ENCODE results near the gene CYREN.

CYREN gene

DNA sequence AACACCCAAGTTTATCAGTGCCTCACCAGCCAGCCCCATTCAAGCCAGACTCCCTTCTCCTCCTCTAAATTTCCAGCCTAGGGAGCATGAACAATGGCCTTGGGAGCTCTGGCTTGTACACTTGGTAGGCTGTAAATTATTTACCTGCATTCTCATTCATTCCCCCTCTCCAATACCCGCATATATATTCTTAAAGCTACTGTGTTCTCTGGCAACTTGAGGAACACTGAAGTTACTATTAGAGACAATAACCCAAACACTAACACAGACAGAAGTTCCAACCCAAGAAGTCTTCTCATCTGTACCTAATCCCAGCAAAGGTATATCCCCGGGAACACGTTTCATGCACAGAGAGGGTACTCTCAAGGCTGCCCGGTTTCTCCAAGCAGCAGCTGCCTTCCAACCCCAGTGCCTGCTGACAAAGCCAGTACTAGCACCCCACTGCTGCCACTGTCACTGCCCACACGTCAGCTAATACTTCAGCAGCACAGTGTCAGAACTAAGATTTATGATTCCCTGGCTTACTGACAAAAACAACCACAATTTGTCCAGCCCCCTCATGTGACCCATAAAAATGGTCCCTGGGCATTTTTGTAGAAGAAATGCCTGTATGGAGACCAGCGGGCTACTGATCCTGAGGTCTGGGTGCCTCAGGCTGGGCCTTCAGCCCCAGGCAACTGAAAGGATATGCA, 37.7 kb upstream of the CYREN start:
- no peak overlapping the region for H3K27ac ChIP-seq (ENCODE audit: insufficient read depth, low read length, poor library complexity, severe bottlenecking)
- H3K4me1 ChIP-seq (ENCODE audit: control insufficient read depth, insufficient read depth, low read length, poor library complexity, severe bottlenecking): peaks cover 7% of the 10 kb centered on the region
- H3K27me3 ChIP-seq (replicated peaks; ENCODE audit: control insufficient read depth, insufficient read depth, low read length, poor library complexity, severe bottlenecking): no peaks in the 10 kb centered on the region
- DNase-seq: no peak
- H3K36me3 ChIP-seq (ENCODE audit: control insufficient read depth, insufficient read depth, low read length): peaks cover 18% of the 10 kb centered on the region
- no peaks in the 10 kb centered on the region for H3K9me3 ChIP-seq (ENCODE audit: control insufficient read depth, low read length)
- H3K4me3 ChIP-seq (ENCODE audit: insufficient read depth, low read depth, low read length, poor library complexity, severe bottlenecking): no peak overlapping the region

DNA sequence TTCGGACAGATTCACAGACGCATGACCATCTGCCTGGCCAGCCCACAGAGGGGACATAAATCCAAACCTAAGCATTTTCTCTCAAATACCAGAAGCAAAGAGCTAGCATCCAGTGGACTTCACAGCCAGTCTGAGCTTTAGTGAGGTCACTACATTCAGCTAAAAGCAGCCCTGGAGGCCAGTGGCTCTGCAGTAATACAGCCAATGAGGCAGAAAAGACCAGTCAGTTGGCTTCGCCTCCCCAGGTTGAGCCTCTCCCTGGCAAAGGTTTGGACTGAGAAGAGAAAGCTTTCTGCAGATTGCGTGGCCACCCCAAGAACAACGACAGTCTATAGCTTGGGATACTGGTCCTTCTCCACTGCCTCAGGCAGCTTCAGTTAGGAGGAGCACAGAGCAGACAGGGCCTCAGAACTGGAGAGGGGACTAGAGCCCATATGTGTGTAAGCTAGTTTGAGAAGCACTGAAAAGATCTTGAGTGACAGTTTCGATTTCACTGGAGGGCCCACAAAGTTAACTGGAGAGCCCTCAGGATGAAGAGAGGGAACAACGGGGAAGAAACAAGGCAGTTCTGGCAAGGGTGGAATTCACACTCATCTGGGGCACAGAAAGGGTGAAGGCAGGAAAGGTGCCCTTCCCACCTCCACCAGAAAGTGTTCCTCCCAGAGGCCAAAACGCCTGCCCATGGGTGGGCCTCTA, 37.0 kb upstream of the CYREN start:
- Histone ChIP-seq H3K4me1 (ENCODE audit: control insufficient read depth, insufficient read depth, low read length, poor library complexity, severe bottlenecking) (peaks cover 7% of the 10 kb centered on the region), H3K27ac (ENCODE audit: insufficient read depth, low read length, poor library complexity, severe bottlenecking) (no peak overlapping the region), H3K4me3 (ENCODE audit: insufficient read depth, low read depth, low read length, poor library complexity, severe bottlenecking) (no peak overlapping the region), H3K27me3 (replicated peaks; ENCODE audit: control insufficient read depth, insufficient read depth, low read length, poor library complexity, severe bottlenecking) (no peaks in the 10 kb centered on the region), H3K9me3 (ENCODE audit: control insufficient read depth, low read length) (no peaks in the 10 kb centered on the region), H3K36me3 (ENCODE audit: control insufficient read depth, insufficient read depth, low read length) (peaks cover 18% of the 10 kb centered on the region)
- DNase-seq: no peak

DNA sequence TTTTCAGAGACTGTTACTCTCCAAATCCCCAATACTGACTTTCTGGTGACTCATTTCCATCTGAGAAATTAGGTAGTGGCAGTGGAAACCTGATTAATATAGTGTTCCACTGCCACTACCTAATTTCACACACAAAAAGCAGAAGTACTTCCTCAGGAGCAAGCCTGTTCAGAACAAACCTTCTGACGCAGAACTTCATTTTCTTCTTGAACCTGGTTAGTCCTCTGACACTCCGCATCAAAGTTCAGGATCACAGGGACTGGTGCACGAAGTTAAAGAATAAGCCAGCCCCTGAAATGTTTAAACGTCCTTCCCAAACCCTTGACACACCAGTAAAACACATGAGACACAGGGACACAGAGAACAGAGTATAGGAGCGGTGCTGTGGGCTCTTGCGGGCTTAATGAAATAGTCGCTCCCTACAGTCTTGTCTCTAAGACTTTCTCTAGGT, 36.5 kb upstream of the CYREN start:
- Histone ChIP-seq H3K27ac (ENCODE audit: insufficient read depth, low read length, poor library complexity, severe bottlenecking) (no peak overlapping the region), H3K4me3 (ENCODE audit: insufficient read depth, low read depth, low read length, poor library complexity, severe bottlenecking) (no peak overlapping the region), H3K4me1 (ENCODE audit: control insufficient read depth, insufficient read depth, low read length, poor library complexity, severe bottlenecking) (peaks cover 7% of the 10 kb centered on the region), H3K9me3 (ENCODE audit: control insufficient read depth, low read length) (no peaks in the 10 kb centered on the region), H3K36me3 (ENCODE audit: control insufficient read depth, insufficient read depth, low read length) (peaks cover 18% of the 10 kb centered on the region), H3K27me3 (replicated peaks; ENCODE audit: control insufficient read depth, insufficient read depth, low read length, poor library complexity, severe bottlenecking) (no peaks in the 10 kb centered on the region)
- no peak for DNase-seq

DNA sequence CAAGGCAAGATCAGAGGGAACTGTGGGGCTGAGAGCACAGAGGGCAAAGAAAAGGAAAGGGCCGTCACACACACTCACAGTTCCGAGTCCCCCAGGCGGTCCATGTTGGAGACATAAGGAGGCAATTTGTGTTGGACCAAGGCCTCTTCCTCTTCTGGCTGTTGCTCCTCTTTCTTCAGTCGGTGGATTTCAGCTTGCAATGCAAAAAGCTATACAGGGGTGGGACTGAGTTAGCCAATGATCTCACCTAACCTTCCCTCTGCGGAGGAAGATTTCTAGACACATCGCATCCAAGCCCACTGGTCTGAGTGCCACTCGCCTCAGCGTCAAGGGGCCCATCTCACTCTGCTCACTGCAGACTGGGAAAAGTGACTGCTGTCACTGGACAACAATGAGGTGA, 35.3 kb upstream of the CYREN start:
- DNase-seq: no peak
- H3K4me1 ChIP-seq (ENCODE audit: control insufficient read depth, insufficient read depth, low read length, poor library complexity, severe bottlenecking): peaks cover 7% of the 10 kb centered on the region
- H3K9me3 ChIP-seq (ENCODE audit: control insufficient read depth, low read length): no peaks in the 10 kb centered on the region
- no peak overlapping the region for H3K4me3 ChIP-seq (ENCODE audit: insufficient read depth, low read depth, low read length, poor library complexity, severe bottlenecking)
- no peak overlapping the region for H3K27ac ChIP-seq (ENCODE audit: insufficient read depth, low read length, poor library complexity, severe bottlenecking)
- no peaks in the 10 kb centered on the region for H3K27me3 ChIP-seq (replicated peaks; ENCODE audit: control insufficient read depth, insufficient read depth, low read length, poor library complexity, severe bottlenecking)
- H3K36me3 ChIP-seq (ENCODE audit: control insufficient read depth, insufficient read depth, low read length): peaks cover 28% of the 10 kb centered on the region

DNA sequence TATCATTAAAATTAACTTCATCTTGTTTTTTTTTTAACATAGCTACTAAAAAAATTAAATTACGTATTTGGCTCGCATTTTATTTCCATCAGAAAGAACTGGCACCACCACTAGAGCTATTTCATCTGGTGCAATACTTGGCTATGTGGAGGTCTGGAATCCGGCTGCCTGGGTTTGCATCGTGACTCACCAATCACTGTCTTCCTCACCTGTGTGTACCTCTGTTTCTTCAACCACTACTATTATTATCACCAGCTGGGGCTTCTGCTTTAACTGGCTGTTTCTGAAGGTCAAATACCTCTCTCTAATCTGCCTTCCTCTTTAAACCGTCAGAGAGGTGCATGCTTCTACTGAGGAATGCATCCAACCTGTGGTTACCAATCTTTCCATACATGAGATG, 34.4 kb upstream of the CYREN start:
- no peaks in the 10 kb centered on the region for H3K4me1 ChIP-seq (ENCODE audit: control insufficient read depth, insufficient read depth, low read length, poor library complexity, severe bottlenecking)
- no peak for DNase-seq
- no peak overlapping the region for H3K4me3 ChIP-seq (ENCODE audit: insufficient read depth, low read depth, low read length, poor library complexity, severe bottlenecking)
- H3K9me3 ChIP-seq (ENCODE audit: control insufficient read depth, low read length): no peaks in the 10 kb centered on the region
- peaks cover 38% of the 10 kb centered on the region for H3K36me3 ChIP-seq (ENCODE audit: control insufficient read depth, insufficient read depth, low read length)
- no peaks in the 10 kb centered on the region for H3K27me3 ChIP-seq (replicated peaks; ENCODE audit: control insufficient read depth, insufficient read depth, low read length, poor library complexity, severe bottlenecking)
- no peak overlapping the region for H3K27ac ChIP-seq (ENCODE audit: insufficient read depth, low read length, poor library complexity, severe bottlenecking)

DNA sequence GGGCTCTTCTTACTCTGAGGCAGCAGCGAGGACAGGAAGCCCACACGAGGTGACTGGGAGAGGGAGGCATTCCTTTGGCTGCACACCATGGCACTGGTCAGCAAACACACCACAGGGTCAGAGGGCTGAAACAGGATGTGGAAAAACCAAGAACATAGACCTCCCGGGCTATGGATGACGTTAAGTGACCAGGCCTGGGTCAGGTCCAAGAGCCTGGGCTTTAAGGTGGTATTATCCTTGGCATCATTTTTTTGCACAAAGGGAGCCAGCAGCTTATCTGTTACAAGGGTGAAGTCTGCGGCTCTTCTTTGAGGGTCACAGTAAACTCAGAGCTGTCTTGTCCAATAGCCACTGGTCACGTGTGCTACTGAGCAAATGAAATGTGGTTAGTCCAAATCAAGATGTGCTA, 33.8 kb upstream of the CYREN start:
- no peak for DNase-seq
- Histone ChIP-seq H3K9me3 (ENCODE audit: control insufficient read depth, low read length) (no peaks in the 10 kb centered on the region), H3K27me3 (replicated peaks; ENCODE audit: control insufficient read depth, insufficient read depth, low read length, poor library complexity, severe bottlenecking) (no peaks in the 10 kb centered on the region), H3K4me3 (ENCODE audit: insufficient read depth, low read depth, low read length, poor library complexity, severe bottlenecking) (no peak overlapping the region), H3K36me3 (ENCODE audit: control insufficient read depth, insufficient read depth, low read length) (peaks cover 41% of the 10 kb centered on the region), H3K4me1 (ENCODE audit: control insufficient read depth, insufficient read depth, low read length, poor library complexity, severe bottlenecking) (no peaks in the 10 kb centered on the region), H3K27ac (ENCODE audit: insufficient read depth, low read length, poor library complexity, severe bottlenecking) (no peak overlapping the region)

DNA sequence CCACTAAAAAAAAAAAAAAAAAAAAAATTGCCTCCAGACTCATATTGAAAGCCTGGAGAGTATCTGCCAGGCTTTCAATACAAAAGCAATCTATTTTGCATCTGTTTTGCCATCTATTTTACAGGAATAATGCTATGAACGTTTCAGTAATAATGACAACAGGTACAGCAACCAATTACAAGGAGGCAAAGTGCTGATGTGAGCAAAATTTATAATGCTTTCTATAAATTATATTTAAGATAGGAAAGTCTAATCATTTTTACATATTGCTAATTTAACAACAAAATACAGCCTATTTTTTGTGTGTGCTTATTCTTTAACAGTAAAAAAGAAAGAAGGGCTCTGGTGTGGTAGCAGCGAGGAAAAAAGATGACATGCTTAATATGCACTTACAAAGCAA, 30.8 kb upstream of the CYREN start:
- Histone ChIP-seq H3K27me3 (replicated peaks; ENCODE audit: control insufficient read depth, insufficient read depth, low read length, poor library complexity, severe bottlenecking) (no peaks in the 10 kb centered on the region), H3K4me3 (ENCODE audit: insufficient read depth, low read depth, low read length, poor library complexity, severe bottlenecking) (no peak overlapping the region), H3K27ac (ENCODE audit: insufficient read depth, low read length, poor library complexity, severe bottlenecking) (no peak overlapping the region), H3K4me1 (ENCODE audit: control insufficient read depth, insufficient read depth, low read length, poor library complexity, severe bottlenecking) (no peaks in the 10 kb centered on the region), H3K9me3 (ENCODE audit: control insufficient read depth, low read length) (no peaks in the 10 kb centered on the region), H3K36me3 (ENCODE audit: control insufficient read depth, insufficient read depth, low read length) (peaks cover 62% of the 10 kb centered on the region)
- no peak for DNase-seq

DNA sequence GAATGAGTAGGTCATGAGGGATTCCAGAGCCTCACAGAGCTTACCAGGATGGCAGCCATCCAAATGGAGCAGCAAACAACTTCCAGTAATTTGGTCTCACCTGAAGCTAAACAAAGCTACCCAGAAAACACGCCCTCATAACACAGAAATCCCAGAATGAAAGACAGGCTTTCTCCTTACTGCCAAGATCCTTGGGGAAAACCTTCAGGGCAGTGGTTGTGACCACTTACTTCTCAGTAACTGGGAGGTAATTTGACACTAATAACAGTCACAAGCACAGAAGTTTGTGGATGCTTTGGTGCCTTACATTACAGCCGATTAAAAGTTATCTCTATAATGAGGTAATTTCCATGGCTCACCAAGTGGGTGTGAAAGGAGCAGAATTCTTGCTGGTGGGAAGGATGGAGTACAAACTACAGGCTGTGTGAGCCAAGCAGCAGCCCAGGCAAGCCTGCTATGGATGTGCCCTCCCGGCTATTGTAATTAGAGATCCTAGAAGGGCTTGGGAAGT, 30.4 kb upstream of the CYREN start:
- Histone ChIP-seq H3K4me3 (ENCODE audit: insufficient read depth, low read depth, low read length, poor library complexity, severe bottlenecking) (no peak overlapping the region), H3K27ac (ENCODE audit: insufficient read depth, low read length, poor library complexity, severe bottlenecking) (no peak overlapping the region), H3K27me3 (replicated peaks; ENCODE audit: control insufficient read depth, insufficient read depth, low read length, poor library complexity, severe bottlenecking) (no peaks in the 10 kb centered on the region)

DNA sequence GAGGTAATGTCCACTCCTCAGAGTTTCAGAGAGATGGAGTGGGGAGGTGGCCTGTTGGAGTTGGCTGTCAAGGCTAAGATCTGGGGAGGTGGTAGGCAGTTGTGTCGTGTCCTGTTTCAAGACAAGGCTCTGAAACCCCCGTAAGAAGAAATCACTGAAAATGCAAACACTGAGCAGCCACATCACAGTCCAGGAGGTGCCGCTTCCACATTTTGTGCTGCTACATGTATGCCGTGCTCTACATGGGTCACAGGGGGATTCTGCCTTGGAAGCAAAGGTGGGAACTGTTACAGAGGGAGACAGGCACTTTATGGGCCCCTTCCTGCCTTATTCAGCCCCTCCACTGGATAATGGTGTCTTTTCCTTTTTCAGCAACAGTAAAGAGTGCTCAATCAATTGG, 28.9 kb upstream of the CYREN start:
- Histone ChIP-seq H3K27ac (ENCODE audit: insufficient read depth, low read length, poor library complexity, severe bottlenecking) (no peak overlapping the region), H3K9me3 (ENCODE audit: control insufficient read depth, low read length) (no peaks in the 10 kb centered on the region), H3K36me3 (ENCODE audit: control insufficient read depth, insufficient read depth, low read length) (peaks cover 64% of the 10 kb centered on the region), H3K4me3 (ENCODE audit: insufficient read depth, low read depth, low read length, poor library complexity, severe bottlenecking) (no peak overlapping the region), H3K4me1 (ENCODE audit: control insufficient read depth, insufficient read depth, low read length, poor library complexity, severe bottlenecking) (no peaks in the 10 kb centered on the region), H3K27me3 (replicated peaks; ENCODE audit: control insufficient read depth, insufficient read depth, low read length, poor library complexity, severe bottlenecking) (no peaks in the 10 kb centered on the region)
- no peak for DNase-seq

More for the DNA sequence above, 30.4 kb upstream of the CYREN start:
- no peak for DNase-seq
- H3K36me3 ChIP-seq (ENCODE audit: control insufficient read depth, insufficient read depth, low read length): peaks cover 64% of the 10 kb centered on the region
- H3K4me1 ChIP-seq (ENCODE audit: control insufficient read depth, insufficient read depth, low read length, poor library complexity, severe bottlenecking): no peaks in the 10 kb centered on the region
- no peaks in the 10 kb centered on the region for H3K9me3 ChIP-seq (ENCODE audit: control insufficient read depth, low read length)

DNA sequence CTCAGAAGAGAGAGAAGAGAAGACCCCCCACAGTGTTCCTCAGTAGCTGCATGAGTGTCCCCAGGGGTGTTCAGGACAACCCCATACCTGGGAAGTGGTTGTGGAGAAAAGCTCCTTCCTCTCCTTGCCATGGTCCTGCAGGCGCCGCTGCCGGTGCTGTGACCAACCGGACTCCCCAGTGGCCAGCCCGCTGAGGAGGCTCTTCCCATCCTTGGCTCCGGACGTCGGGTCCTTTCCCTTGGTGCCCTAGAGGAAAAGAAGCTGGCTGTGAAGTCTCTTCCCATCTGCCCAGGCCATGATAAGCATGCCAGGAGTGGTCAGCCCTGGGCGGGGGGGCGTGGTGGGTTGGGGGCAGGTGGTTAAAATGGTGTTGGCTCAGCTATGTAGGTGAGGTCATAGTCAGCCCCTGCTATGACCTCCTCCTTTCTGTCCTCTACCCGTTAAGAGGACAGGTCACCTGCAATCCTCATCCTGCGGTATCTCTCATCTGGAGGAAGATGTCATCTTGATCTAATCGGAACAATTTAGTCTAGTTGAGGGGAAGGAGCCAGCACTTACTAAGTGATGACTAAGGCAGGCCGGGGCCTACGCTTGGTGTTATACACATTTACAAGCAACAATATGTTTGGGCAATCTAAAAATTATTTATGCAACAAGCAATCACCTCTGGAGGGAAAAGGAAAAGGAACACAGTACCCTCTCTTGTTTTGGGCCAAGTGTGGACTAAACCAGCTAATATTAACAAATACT, 27.6 kb upstream of the CYREN start:
- peaks cover 69% of the 10 kb centered on the region for H3K36me3 ChIP-seq (ENCODE audit: control insufficient read depth, insufficient read depth, low read length)
- no peak for DNase-seq

More for the DNA sequence above, 27.6 kb upstream of the CYREN start:
- no peak overlapping the region for H3K27ac ChIP-seq (ENCODE audit: insufficient read depth, low read length, poor library complexity, severe bottlenecking)
- H3K27me3 ChIP-seq (replicated peaks; ENCODE audit: control insufficient read depth, insufficient read depth, low read length, poor library complexity, severe bottlenecking): no peaks in the 10 kb centered on the region
- no peaks in the 10 kb centered on the region for H3K4me1 ChIP-seq (ENCODE audit: control insufficient read depth, insufficient read depth, low read length, poor library complexity, severe bottlenecking)
- no peaks in the 10 kb centered on the region for H3K9me3 ChIP-seq (ENCODE audit: control insufficient read depth, low read length)
- H3K4me3 ChIP-seq (ENCODE audit: insufficient read depth, low read depth, low read length, poor library complexity, severe bottlenecking): no peak overlapping the region

Data from effector memory CD4-positive, alpha-beta T cell (primary cell).